Common myeloid progenitor, CD34-positive (primary cell): Measurements from ENCODE around the gene SDF2L1.

Experiments
- CTCF ChIA-PET: fragments of 350-600 bp; sonication (Branson Sonifier 250); formaldehyde crosslinking; loops from one replicate; lab custom pipeline; 2021; ENCODE audit warnings: antibody characterized with exemption; lab: Charles Lee
- POLR2A ChIA-PET: fragments of 350-600 bp; sonication (Branson Sonifier 250); formaldehyde crosslinking; loops from one replicate; lab custom pipeline; 2021; ENCODE audit warnings: antibody characterized with exemption; lab: Charles Lee
- DNase-seq, 3 donors: peaks; one replicate each; pipeline versions ENCODE4 v3.0.0 to v3.0.0-alpha.2; 2013
- H3K27ac ChIP-seq, 2 experiments: 1 replicate in 1 of 2; 2 replicates in 1 of 2; pipeline ENCODE4 v1.7.0; 2013; ENCODE audit warnings: inconsistent platforms in 2 of 2, low read length in 2 of 2, mild to moderate bottlenecking in 2 of 2, low read depth in 1 of 2, moderate library complexity in 1 of 2; ENCODE audit not compliant: severe bottlenecking in 2 of 2, insufficient read depth in 1 of 2, poor library complexity in 1 of 2
- H3K27me3 ChIP-seq, 5 experiments: replicated peaks in 2 of 5; 1 replicate in 3 of 5; 2 replicates in 2 of 5; pipeline versions ENCODE4 v1.6.1 to v1.7.0; 2013; ENCODE audit warnings: low read length in 4 of 5, mild to moderate bottlenecking in 2 of 5, moderate library complexity in 2 of 5, inconsistent platforms in 1 of 5; ENCODE audit not compliant: insufficient read depth in 5 of 5, control insufficient read depth in 4 of 5
- H3K36me3 ChIP-seq, 4 experiments: 1 replicate in 2 of 4; 2 replicates in 2 of 4; pipeline versions ENCODE4 v1.6.1 to v1.7.0; 2013; ENCODE audit warnings: low read length in 3 of 4, control low read depth in 1 of 4, mild to moderate bottlenecking in 1 of 4; ENCODE audit not compliant: control insufficient read depth in 4 of 4, insufficient read depth in 4 of 4
- H3K4me1 ChIP-seq, 4 experiments: 1 replicate in 3 of 4; 2 replicates in 1 of 4; pipeline versions ENCODE4 v1.6.1 to v1.7.1; 2013; ENCODE audit warnings: low read length in 3 of 4, mild to moderate bottlenecking in 3 of 4, control low read depth in 1 of 4, inconsistent platforms in 1 of 4, moderate library complexity in 1 of 4; ENCODE audit not compliant: control insufficient read depth in 4 of 4, insufficient read depth in 4 of 4; ENCODE audit errors: control extremely low read depth in 1 of 4
- H3K4me3 ChIP-seq, 7 experiments: 1 replicate in 4 of 7; 2 replicates in 3 of 7; pipeline versions ENCODE4 v1.5.1 to v1.7.0; 2013; ENCODE audit warnings: mild to moderate bottlenecking in 7 of 7, low read length in 6 of 7, moderate library complexity in 6 of 7, inconsistent platforms in 2 of 7, low read depth in 2 of 7, control low read depth in 1 of 7; ENCODE audit not compliant: insufficient read depth in 4 of 7, control insufficient read depth in 1 of 7; ENCODE audit errors: extremely low read depth in 1 of 7
- H3K9me3 ChIP-seq, 5 experiments: 1 replicate in 4 of 5; 2 replicates in 1 of 5; pipeline versions ENCODE4 v1.6.1 to v1.7.1; 2013; ENCODE audit warnings: low read length in 4 of 5, mild to moderate bottlenecking in 2 of 5, inconsistent platforms in 1 of 5, low read depth in 1 of 5, moderate library complexity in 1 of 5; ENCODE audit not compliant: control insufficient read depth in 4 of 5, insufficient read depth in 2 of 5; ENCODE audit errors: control extremely low read depth in 1 of 5
- WGBS: methylation state at CpG from one replicate; pipeline ENCODE4 v1.1.5; 2013; ENCODE audit not compliant: insufficient coverage; 5-methylcytosine and 5-hydroxymethylcytosine counted together

The SDF2L1 gene

GRCh38 chr22:21650823-21651520 is 8.9 kb downstream of the SDF2L1 start:
- CTCF ChIA-PET, result interaction anchor here (1.4 kb wide), 1 partner anchor 24 kb away, joined by 3 read pairs; no protein-coding TSS in a partner anchor
- Histone ChIP-seq H3K4me1 (peaks cover 5 to 28% (median 24%) of the 10 kb centered on the region in 4 experiments), H3K36me3 (peaks cover 0 to 21% (median under 1%) of the 10 kb centered on the region in 4 experiments), H3K9me3 (no peaks in the 10 kb centered on the region), H3K27ac (peak overlapping the region in 1 of 2 experiments; percentile 63), H3K27me3 (no peaks in the 10 kb centered on the region), H3K4me3 (peak overlapping the region; percentile 32 to 82 (median 70))
- POLR2A ChIA-PET, result interaction anchor here (0.6 kb wide), 1 partner anchor 194 kb away, joined by 3 read pairs; no protein-coding TSS in a partner anchor
- DNase-seq, result no peak
- WGBS, result 0% methylated on average over 5 of the region's 6 CpGs

- peaks cover 0 to 16% (median under 1%) of the 10 kb centered on the region in 4 experiments for H3K36me3 ChIP-seq
- DNase-seq, result peak in 1 of 3 donors; percentile 12
- 0% methylated on average over 23 of the region's 29 CpGs for whole genome bisulfite sequencing
- ChIA-PET CTCF (interaction anchor here (1.2 to 2.4 kb wide), 3 partner anchors 9 to 25 kb away, joined by 3 to 9 read pairs (median 4); partner anchors contain the start of gene SDF2L1), POLR2A (interaction anchor here (0.6 kb wide), 1 partner anchor 193 kb away, joined by 3 read pairs; no protein-coding TSS in a partner anchor)
- peak overlapping the region in 1 of 2 experiments; percentile 63 for H3K27ac ChIP-seq
- H3K4me1 ChIP-seq, result peaks cover 5 to 33% (median 30%) of the 10 kb centered on the region in 4 experiments
- peak overlapping the region; percentile 32 to 82 (median 70) for H3K4me3 ChIP-seq
- no peaks in the 10 kb centered on the region for H3K27me3 ChIP-seq
- no peaks in the 10 kb centered on the region for H3K9me3 ChIP-seq
Measured at GRCh38 chr22:21651521-21652009, 9.5 kb downstream of the SDF2L1 start.

DNA sequence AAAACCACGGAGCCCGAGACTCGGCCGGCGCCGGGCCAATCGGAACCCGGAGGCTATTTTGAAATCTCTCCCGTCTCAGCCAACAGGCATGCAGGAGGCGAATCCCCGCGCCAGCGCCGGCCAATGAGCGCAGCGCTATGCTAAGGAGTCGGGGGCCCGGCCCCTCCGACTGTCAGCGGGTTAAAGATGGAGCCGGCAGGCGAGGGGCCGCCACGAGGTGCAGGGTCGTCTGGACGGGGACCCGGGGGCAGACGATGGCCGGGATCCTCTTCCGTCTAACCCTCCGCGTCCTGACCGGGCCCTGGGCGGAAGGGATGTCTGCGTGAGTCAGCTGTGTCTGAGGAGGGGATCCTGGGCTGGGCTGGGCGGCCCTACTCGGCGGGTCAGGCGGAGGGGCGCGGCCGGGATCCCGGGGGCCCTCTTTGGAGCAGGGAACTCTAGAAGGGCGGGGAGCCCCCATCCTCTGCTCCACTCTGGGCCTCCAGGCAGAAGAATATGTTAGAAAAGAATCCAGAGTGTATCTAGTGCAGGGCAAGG is 10.0 kb downstream of the SDF2L1 start:
- Histone ChIP-seq H3K4me1 (peaks cover 5 to 36% (median 35%) of the 10 kb centered on the region in 4 experiments), H3K36me3 (peaks cover 0 to 16% (median under 1%) of the 10 kb centered on the region in 4 experiments), H3K9me3 (no peaks in the 10 kb centered on the region), H3K27ac (peak overlapping the region in 1 of 2 experiments; percentile 70), H3K27me3 (no peaks in the 10 kb centered on the region), H3K4me3 (peak overlapping the region; percentile 21 to 82 (median 70))
- WGBS, result 0% methylated on average over 41 of the region's 44 CpGs
- POLR2A ChIA-PET, result no interaction called here
- CTCF ChIA-PET, result interaction anchor here (1.2 to 2.4 kb wide), 3 partner anchors 9 to 23 kb away, joined by 4 to 9 read pairs (median 6); partner anchors contain the start of gene SDF2L1
- peak; percentile 84 to 89 (median 88) for DNase-seq

GRCh38 chr22:21652547-21653545 is 10.7 kb downstream of the SDF2L1 start:
- Histone ChIP-seq H3K4me3 (peak overlapping the region in 6 of 7 experiments; percentile 25 to 82 (median 72)), H3K9me3 (no peaks in the 10 kb centered on the region), H3K27ac (peak overlapping the region in 1 of 2 experiments; percentile 70), H3K4me1 (peaks cover 5 to 41% (median 40%) of the 10 kb centered on the region in 4 experiments), H3K36me3 (peaks cover 0 to 16% (median under 1%) of the 10 kb centered on the region in 4 experiments), H3K27me3 (no peaks in the 10 kb centered on the region)
- POLR2A ChIA-PET, result no interaction called here
- CTCF ChIA-PET, result interaction anchor here (1.0 to 2.4 kb wide), 5 partner anchors 10 to 24 kb away, joined by 3 to 9 read pairs (median 5); partner anchors contain the start of gene SDF2L1
- 29% methylated on average over 26 of the region's 40 CpGs for WGBS
- no peak for DNase-seq

- ChIA-PET CTCF (interaction anchor here (0.9 to 2.2 kb wide), 2 partner anchors 11 to 36 kb away, joined by 3 to 14 read pairs; no protein-coding TSS in a partner anchor), POLR2A (no interaction called here)
- Histone ChIP-seq H3K36me3 (peaks cover 0 to 6% (median 0%) of the 10 kb centered on the region in 4 experiments), H3K4me1 (peaks cover 0 to 34% (median 33%) of the 10 kb centered on the region in 4 experiments), H3K9me3 (no peaks in the 10 kb centered on the region), H3K27me3 (no peaks in the 10 kb centered on the region), H3K27ac (peak overlapping the region in 1 of 2 experiments; percentile 68), H3K4me3 (peak overlapping the region in 5 of 7 experiments; percentile 67 to 85 (median 74))
- peak in 1 of 3 donors; percentile 5 for DNase-seq
- WGBS, result 66% methylated on average over 17 of the region's 17 CpGs
Measured at GRCh38 chr22:21657020-21657359, 14.9 kb downstream of the SDF2L1 start.

GRCh38 chr22:21657360-21658032 is 15.4 kb downstream of the SDF2L1 start:
- Histone ChIP-seq H3K9me3 (no peaks in the 10 kb centered on the region), H3K27ac (peak overlapping the region in 1 of 2 experiments; percentile 68), H3K36me3 (peaks cover 0 to 6% (median 0%) of the 10 kb centered on the region in 4 experiments), H3K27me3 (no peaks in the 10 kb centered on the region), H3K4me1 (peaks cover 0 to 29% (median 28%) of the 10 kb centered on the region in 4 experiments), H3K4me3 (peak overlapping the region; percentile 41 to 85 (median 73))
- CTCF ChIA-PET, result interaction anchor here (1.1 to 2.2 kb wide), 2 partner anchors 11 to 12 kb away, joined by 4 to 14 read pairs; no protein-coding TSS in a partner anchor
- under 1% methylated on average over 69 of the region's 79 CpGs for WGBS
- POLR2A ChIA-PET, result no interaction called here
- peak; percentile 65 to 76 (median 68) for DNase-seq
